SK-N-SH (cell line): Measurements from ENCODE around the gene NPIPB6.

Source experiments
- CHD2 ChIP-seq: fragments of 150-350 bp; IDR thresholded peaks from 2 replicates; pipeline ENCODE4 v1.6.1; 2018; ENCODE audit warnings: low read length; ENCODE audit not compliant: partially characterized antibody
- CTCF ChIP-seq: fragments of 200-600 bp; sonication (generic); IDR thresholded peaks from 2 replicates; pipeline ENCODE4 v1.6.1; 2017; ENCODE audit warnings: antibody characterized with exemption, mild to moderate bottlenecking, moderate library complexity
- EP300 ChIP-seq, 2 experiments: IDR thresholded peaks; 2 replicates each; pipeline versions ENCODE4 v1.4.0 to v1.6.1; 2012; ENCODE audit warnings: borderline replicate concordance in 1 of 2, low read depth in 1 of 2, low read length in 1 of 2
- EZH2phosphoT487 ChIP-seq: fragments of 200-600 bp; sonication (generic); IDR thresholded peaks from 2 replicates; pipeline ENCODE4 v1.6.1; 2017; ENCODE audit warnings: low read depth, mixed run types, mild to moderate bottlenecking, antibody characterized with exemption, moderate library complexity, borderline replicate concordance
- GABPA ChIP-seq: IDR thresholded peaks from 2 replicates; pipeline ENCODE4 v1.4.0; 2012; ENCODE audit warnings: low read depth, mild to moderate bottlenecking
- POLR2AphosphoS5 ChIP-seq: IDR thresholded peaks from 2 replicates; pipeline ENCODE4 v1.6.1; 2012; ENCODE audit warnings: low read depth, low read length
- REST ChIP-seq: IDR thresholded peaks from 2 replicates; pipeline ENCODE4 v1.6.1; 2012; ENCODE audit warnings: mild to moderate bottlenecking, low read depth, low read length, moderate library complexity
- SMC3 ChIP-seq: IDR thresholded peaks from 2 replicates; pipeline ENCODE4 v1.6.1; 2012; ENCODE audit warnings: low read depth, low read length, improper control_type of control experiment
- YY1 ChIP-seq: IDR thresholded peaks from 2 replicates; pipeline ENCODE4 v1.4.0; 2012; ENCODE audit warnings: low read depth, mild to moderate bottlenecking

GRCh38 chr16:28316054-28316453 is 47.3 kb downstream of the NPIPB6 start:
- TF ChIP-seq POLR2AphosphoS5 (no peak), GABPA (no peak), CTCF (no peak), CHD2 (no peak), REST (no peak), YY1 (no peak), EZH2phosphoT487 (no peak), EP300 (IDR thresholded peaks at IDR 0.05; ENCODE audit: borderline replicate concordance in 1 of 2, low read depth in 1 of 2, low read length in 1 of 2) (no peak), SMC3 (no peak)
